ENCODE results near the gene RWDD4.
"Not testable (repeated sequence)": the region's sequence is repeated elsewhere in the genome, so short reads cannot be mapped to it uniquely, and the experiment has no call there.

RWDD4 gene

DNA sequence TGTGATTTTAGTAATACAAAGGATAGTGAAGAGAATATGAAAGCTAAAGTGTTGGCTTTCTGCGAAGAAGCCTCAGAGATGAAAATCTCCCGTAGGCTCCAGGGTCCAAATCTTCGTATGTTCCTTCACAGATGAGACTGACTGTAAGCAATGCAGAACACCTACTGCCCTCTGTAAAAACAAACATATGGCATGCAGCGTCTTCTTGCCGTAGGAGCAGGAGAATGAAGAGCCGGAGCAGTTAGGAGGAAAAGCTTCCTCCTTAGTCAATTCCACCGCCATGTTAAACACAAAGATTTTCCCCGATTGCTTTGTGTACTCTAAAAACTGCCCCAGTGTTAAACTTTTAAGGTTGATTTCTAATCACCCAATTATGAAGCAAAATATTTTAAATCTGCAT lies 22.5 kb downstream of the RWDD4 start:
- DNase-seq (ENCODE audit: extremely low read depth in 1 of 2, low read depth in 1 of 2), result no peak

- DNase-seq (ENCODE audit: extremely low read depth in 1 of 2, low read depth in 1 of 2), result no peak
Observed at GRCh38 chr4:183635741-183636140, 23.2 kb downstream of the RWDD4 start.

DNA sequence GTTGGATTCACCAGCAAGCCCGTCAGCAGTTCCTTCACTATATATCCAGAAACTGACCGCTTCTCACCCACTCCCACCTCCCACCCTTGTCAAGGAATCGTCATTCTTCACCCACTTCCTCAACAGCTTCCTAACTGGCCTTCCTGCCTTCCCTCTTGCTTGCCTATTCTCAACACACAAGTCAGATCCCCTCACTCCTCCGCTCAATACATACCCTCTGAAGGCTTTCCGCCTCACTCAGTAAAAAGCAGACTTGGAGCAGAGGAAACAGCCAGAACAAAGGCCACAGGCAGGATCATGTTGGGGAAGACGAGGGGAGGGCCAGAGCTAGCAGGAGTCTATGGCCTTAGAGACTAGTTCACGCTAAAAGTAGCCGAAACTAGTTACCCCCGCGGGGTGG lies 23.7 kb downstream of the RWDD4 start:
- DNase-seq (ENCODE audit: extremely low read depth in 1 of 2, low read depth in 1 of 2), result no peak

DNA sequence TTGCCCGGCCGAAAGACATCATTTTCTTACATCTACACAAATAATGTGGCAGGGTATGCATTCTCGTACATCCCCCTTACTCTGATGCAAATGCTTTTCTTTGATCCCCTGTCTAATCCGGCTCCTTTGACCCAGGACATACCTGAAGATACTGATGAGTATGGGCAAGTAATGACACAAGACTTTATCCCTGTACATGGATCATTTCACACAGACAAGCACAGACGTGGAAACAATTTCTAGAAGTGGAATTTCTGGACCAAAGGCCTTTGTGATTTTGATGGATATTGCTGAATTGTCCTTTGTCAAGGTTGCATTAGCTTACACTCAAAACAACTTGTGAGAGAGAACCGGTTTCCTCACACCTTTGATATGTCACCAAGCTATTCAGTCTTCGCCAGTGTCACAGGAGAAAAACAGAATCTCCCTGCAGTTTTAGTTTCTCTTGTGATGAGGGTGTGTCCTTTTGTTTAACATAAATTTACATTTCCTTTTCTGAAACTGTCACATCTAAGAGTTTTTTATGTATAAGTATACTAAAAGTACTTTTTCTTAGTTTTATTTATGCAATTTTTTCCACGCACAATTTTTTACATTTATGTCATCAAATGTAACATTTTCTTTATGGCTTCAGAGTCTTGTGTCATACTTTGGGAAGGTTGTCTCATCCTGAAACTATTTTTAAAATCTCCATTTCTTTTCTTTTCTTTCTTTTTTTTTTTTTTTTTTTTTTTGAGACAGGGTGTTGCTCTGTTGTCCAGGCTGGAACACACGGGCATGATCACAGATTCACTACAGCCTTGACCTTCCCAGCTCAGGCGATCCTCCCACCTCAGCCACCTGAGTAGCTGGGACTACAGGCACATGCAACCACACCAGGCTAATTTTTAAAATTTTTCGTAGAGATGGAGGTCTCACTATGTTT lies 25.2 kb downstream of the RWDD4 start:
- DNase-seq (ENCODE audit: extremely low read depth in 1 of 2, low read depth in 1 of 2), result no peak

DNA sequence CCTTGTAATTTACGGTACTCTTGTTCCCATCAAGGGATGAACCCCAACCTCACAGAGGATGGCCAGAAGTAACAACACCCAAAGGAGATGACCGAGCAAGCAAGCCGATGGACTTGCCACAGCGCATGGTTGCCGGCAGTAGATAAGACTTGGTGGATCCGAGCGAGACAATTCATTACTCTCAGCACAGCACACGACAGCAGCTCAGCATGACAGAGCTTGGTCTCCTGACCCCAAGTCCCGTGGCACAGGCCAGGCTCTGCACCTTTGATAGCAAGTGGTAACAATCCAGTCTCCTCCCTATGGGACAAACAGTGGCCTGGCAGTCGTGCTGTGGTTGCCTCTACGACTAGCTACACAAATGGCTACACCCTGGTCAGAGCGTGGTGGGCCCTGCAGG lies 26.3 kb downstream of the RWDD4 start:
- no peak for DNase-seq (ENCODE audit: extremely low read depth in 1 of 2, low read depth in 1 of 2)

DNA sequence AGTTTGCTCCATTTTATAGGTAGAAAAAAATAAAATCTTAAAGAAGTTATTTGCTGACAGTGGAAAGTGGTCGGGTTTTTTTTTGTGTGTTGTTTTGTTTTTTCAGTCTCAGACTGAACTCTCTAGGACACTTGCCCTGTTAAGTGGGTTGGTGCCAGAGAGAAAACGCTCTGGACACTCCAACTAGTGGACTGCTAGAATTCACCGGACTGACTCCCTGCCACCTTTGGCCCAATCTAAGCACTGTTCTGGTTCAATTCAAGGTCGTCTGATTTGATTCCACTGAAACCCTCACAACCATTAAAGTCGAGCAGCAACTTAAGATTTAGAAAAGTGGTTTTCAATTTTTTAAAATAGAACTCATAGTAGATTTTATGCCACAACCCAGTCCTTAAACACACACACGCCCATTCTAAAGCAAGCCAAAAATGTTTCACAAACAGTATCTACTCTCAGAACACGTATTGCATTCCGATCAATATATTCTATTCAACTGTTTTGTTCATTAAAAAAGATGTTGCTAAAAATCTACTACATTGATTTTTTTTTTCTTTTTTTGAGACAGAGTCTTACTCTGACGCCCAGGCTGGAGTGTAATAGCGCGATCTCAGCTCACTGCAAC lies 27.3 kb downstream of the RWDD4 start:
- no peak for DNase-seq (ENCODE audit: extremely low read depth in 1 of 2, low read depth in 1 of 2)

DNA sequence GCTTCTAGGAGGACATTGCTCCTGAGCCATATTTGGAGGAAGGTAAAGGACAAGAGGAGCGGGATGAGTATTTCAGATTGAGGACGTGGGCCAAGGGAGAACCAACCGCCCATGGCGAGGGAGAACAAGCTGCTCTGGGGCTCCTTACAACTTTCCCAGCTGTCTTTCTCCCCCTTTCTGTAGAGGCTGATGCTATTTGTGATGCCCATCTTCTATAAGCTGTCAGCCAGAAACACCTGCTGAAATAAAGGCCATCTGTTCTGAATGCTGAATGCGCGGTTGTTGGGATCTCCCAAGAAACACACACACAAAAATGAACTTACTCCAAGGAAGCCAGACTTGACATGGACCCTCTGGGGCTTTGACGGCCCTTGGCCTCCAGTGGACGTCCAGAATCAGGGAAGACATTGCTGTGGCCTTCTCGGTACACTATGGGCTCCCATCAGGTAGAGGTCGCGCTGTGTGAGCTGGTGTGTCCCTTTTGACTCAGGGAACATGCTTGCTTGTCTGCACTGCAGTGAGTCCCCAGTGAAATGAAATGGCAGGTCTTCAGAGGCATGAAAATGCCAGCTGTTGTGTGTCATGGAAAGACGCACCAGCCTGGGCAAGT lies 30.9 kb downstream of the RWDD4 start:
- DNase-seq (ENCODE audit: extremely low read depth in 1 of 2, low read depth in 1 of 2), result no peak

DNA sequence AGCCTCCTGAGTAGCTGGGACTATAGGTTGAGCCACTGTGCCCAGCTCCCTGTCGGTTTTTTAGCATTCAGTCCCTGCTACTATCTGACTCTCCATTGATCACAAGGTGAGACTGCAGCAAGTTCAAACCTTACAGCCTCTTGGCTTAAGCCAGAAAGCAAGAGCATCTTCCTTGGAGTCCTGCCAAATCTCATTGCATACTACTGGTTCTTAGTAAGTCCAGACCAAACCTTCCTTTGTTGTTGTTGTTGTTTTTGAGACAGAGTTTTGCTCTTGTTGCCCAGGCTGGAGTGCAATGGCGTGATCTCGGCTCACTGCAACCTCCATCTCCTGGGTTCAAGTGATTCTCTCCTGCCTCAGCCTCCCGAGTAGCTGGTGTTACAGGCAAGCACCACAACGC lies 31.7 kb downstream of the RWDD4 start:
- DNase-seq (ENCODE audit: extremely low read depth in 1 of 2, low read depth in 1 of 2), result not testable (repeated sequence)

- no peak for DNase-seq (ENCODE audit: extremely low read depth in 1 of 2, low read depth in 1 of 2)
Observed at GRCh38 chr4:183626168-183626567, 32.8 kb downstream of the RWDD4 start.

GRCh38 chr4:183624548-183624947 lies 34.4 kb downstream of the RWDD4 start:
- DNase-seq (ENCODE audit: extremely low read depth in 1 of 2, low read depth in 1 of 2), result no peak

DNA sequence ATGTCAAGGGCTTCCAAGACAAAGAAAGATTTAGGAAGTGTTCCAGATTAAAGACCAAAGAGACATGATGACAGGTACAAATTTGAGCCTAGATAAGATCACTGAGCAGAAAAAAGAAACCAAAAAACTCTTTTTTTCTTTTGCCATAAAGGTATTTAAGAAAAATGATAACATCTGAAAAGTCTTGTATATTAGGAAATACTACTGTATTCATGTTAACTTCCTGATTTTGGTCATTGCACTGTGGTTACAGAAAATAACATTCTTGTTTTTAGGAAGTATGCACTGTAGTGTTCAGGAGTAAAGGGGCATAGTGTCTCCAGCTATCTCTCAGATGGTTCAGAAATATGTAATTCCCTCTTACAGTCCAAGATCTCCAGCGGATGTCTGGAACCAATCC lies 37.1 kb downstream of the RWDD4 start:
- no peak for DNase-seq (ENCODE audit: extremely low read depth in 1 of 2, low read depth in 1 of 2)

DNA sequence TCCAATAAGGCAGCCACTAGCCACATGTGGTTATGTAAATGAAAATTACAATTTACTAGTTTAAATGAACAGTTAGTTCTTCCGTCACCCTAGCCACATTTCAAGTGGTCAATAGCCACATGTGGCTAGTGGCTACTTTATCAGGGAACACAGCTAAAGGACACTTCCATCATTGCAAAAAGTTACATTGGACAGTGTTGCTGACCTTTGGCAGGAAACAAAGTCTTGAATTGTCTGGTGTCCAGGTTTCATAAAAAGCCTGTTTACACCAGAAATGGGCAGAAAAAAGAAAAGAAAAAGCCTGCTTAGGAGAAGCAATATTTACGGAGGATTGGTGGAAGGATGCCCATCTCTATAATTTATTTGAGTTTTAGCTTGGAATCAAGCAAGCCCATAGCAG lies 38.6 kb downstream of the RWDD4 start:
- no peak for DNase-seq (ENCODE audit: extremely low read depth in 1 of 2, low read depth in 1 of 2)

GRCh38 chr4:183618681-183619080 lies 40.3 kb downstream of the RWDD4 start:
- no peak for DNase-seq (ENCODE audit: extremely low read depth in 1 of 2, low read depth in 1 of 2)

- DNase-seq (ENCODE audit: extremely low read depth in 1 of 2, low read depth in 1 of 2), result no peak
Observed at GRCh38 chr4:183617075-183617474, 41.9 kb downstream of the RWDD4 start.

GRCh38 chr4:183612329-183613250 lies 46.4 kb downstream of the RWDD4 start:
- no peak for DNase-seq (ENCODE audit: extremely low read depth in 1 of 2, low read depth in 1 of 2)

DNA sequence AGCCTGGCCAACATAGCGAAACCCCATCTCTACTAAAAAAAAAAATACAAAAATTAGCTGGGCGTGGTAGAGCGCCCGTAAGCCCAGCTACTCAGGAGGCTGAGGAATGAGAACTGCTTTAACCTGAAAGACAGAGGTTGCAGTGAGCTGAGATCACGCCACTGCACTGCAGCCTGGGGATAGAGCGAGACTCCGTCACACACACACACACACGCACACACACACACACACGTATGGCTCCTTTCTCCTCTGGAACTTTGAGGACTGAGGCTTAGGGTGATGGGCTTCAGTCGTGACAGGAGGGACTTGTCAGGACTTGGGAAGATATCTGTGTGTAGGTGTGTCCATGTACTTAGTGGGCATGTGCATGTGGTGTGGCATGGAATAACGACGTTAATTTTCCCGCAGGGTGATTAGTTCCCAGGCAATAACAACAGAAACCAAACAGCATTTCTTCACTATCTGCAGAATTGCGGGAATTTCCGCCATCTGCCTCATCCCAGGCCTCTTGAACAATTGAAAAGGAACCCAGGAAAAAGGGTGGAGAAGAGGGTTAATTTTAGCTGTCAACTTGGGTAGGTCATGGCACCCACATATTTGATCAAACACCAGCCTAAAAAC lies 47.7 kb downstream of the RWDD4 start:
- DNase-seq (ENCODE audit: extremely low read depth in 1 of 2, low read depth in 1 of 2), result no peak

DNA sequence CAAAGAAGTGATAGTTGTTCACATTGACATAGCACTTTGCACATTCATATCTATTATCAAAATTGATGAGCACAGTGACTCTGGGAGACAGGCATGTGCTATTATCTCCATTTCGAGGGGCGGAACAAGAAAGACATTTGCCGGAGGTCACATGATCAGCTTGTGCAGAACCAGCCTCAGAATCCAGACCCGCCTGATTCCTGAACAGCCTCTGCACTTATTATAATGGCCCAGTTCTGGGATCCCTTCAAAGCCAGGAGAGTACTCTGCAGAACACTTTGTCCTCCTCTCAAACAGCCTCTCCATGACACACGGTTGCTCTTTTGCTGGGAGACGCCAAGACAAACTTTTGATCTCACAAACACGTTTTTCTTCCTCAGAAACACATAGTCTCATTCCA lies 48.4 kb downstream of the RWDD4 start:
- no peak for DNase-seq (ENCODE audit: extremely low read depth in 1 of 2, low read depth in 1 of 2)

DNA sequence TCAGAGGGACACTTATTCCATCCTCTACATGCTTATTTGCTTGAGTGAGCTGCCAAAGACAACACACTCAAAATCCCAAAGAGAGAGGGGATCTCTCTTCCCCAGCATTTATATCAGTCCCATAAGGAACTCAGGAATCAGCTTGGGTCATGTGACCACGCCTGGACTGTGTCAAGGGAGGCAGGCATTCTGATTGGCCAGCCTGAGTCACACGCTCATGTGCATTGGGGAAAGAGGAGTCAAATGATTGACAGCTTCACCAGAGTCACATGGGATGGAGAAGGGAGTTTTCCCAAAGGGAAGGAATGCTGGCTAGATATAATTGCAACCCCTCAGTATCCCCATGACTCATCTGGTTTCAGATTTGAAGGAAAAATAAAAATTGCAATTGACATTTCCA lies 49.0 kb downstream of the RWDD4 start:
- no peak for DNase-seq (ENCODE audit: extremely low read depth in 1 of 2, low read depth in 1 of 2)

DNA sequence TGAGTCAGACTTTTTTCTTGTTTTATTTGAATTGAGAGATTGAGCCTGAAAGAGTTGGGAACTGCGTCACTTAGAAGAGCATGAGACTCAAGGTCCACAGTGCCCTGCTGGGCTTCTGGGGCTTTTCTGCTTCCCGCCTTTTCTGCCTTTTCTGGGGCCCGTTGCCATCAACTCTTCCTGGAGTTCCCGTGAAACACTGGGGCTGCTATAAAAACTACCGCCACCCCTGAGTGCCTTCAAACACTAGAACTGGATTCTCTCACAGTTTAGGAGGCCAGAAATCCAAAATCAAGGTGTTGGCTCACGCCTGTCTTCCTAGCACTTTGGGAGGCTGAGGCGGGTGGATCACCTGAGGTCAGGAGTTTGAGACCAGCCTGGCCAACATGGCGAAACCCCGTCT lies 49.8 kb downstream of the RWDD4 start:
- no peak for DNase-seq (ENCODE audit: extremely low read depth in 1 of 2, low read depth in 1 of 2)

DNA sequence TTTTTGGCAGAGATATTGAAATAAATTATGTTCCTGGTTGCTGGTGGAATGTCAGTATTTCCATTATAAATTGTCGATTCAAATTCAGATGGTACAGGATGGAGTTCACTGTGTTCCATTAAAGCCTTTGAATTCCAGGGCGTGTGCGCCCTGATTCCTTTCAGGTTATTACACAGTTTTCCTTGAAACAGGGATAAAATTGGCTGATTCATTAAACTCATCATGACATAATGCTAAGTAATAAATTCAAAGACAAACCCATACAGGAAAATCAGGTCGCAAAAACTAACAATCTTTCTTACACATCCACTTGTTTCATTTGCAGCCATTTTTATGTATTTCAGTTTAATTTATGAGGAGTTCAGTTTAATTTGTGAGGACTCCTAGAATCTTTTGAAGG lies 51.1 kb downstream of the RWDD4 start:
- no peak for DNase-seq (ENCODE audit: extremely low read depth in 1 of 2, low read depth in 1 of 2)
